ENCODE measurements around the gene INSC.

The INSC gene

DNA sequence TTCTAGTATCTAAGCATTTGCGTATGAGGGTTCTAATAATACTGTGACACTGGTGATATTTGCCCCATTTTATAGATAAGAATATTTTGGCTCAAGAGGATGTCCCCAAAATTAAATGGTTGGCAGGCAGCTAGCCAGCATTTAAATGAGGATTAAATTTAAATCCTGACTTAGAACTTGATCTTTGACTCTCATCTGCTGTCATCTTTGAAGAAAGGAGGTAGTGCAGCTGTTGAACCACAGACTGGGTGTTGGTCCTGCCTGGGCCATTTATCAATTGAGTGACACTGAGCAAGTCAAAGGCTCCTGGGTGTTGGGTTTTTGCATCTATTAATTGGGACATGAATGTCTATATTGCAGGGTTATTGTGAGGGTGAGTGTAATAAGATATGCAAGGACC, 112.3 kb downstream of the INSC start:
- DNase-seq, result no peak

DNA sequence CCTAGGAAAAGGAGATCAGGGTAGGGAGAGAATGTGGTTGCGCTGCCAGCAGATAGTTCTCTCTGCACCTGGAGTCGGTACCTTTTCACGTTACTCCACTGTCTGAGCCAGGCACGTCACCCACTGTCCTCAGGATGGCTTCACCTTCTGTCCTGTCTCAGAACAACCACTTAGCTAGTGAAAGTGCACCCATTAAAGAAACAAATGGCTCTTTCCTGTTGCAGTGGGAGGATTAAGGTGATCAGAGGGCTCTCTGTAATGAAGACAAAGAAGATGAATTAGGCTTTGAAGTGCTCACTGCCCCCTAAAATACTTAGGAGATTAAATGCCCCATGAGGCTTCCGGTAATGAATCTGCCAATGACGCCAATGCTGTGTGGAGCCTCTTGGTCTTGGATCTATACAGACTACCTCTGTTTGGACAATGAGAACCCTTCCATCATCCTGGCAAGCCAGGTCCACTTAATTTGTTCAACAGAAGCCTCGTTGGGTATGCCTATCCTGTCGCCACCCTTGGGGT, 113.7 kb downstream of the INSC start:
- no peak for DNase-seq

DNA sequence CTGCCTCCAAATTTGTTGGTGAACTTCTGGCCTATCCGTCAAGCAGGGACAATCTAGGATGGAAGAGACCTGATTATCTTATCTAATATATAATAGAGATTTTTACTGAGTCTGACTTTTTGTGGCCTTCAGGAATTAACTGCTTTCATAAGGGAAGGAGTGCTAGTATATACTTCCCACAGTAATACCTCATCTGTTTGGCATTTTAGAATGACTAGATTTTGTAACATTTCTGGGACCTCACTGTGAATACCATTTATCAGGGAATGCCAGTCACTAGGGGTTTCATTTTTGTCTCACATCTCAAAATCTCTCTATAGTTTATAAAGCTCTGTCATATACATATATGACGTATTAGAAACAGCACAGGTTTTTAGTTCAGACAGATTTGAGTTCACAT, 114.3 kb downstream of the INSC start:
- no peak for DNase-seq

DNA sequence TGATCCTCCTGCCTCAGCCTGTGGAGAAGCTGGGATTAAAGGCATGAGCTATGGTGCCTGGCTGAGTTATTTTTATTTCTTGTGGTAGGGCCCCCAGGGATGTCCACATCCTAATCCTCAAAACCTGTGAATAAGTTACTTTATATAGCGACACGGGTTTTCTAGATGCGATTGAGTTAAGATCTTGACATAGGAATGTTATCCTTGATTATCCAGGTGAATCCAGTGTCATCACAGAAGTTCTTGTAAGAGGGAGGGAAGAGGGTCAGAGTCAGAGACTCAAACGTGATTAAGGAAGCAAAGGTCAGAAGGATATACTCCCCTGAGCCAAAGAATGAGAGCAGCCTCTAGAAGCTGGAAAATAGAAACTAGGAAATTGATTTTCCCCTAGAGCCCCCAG, 117.8 kb downstream of the INSC start:
- no peak for DNase-seq

DNA sequence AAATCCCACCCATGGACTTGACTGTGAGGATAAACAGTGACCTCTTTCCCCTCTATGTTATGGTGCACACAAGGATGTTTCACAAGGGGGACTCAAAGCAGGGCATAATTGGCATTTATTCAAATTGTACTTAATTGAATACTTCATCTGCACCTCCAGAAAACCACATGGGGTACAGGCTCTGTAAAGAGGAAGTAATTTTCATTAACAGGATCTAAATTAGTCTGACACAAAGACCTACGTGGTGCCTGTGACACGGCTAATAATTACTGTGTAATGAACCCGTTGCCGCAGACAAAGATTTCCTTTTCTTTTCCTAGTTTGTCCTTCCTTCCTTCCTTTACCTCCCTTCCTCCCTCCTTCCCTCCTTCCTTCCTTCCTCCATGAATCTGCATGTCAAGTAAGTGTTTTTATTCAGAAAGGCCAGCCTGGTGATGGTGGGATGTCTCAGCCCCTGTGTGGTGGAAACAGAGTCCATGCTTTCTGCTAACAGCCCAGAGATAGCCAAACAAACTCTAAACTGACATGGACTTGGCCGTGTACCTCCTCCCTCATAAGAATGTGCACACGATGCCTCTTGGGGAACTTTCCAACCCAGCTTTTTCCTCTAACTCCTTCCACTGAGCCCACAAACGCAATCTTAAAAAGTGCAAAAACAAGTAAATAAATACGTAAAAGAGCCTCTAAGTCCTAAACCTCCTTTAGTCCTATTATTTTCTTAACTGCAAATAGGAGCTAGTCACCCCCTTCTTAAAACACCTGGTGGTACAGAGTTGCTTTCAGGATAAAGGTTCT, 118.8 kb downstream of the INSC start:
- DNase-seq, result no peak

DNA sequence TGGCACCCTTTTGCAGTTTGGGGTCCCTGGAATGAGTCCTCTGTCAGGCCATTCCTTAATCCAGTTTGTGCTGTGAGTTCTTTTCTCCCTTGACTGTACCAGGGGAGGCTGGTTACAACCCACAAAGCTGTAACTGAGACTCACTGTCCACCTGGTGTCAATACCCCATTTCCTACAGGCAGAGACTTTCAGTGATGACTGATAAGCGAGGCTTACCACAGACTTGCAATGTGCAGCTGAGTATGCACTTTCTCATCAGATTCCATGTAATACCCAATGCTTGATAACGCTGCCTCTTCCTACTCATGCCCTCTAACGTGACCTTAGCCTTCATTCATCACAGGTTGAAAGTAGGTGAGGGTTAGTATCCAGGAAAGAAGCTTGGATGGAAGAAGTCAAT, 120.1 kb downstream of the INSC start:
- no peak for DNase-seq

DNA sequence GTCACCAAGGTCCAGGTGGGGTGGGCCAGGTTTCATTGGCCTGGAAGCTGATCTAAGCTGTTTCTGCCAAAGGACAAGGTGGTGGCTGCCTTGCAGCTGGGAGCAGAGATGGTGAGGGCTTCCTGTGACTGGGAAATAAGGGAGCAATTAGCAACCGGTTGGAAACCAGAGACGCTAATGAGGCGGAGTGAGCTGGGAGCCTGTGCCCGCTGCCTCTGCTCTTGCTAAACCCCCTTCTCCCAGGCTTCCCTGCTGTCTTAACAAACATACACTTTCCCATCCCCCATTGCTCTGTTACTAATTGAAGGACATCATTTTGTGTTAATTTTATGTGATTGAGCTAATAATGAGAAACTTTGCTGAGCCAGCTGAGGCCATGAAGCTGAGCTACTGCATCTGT, 121.8 kb downstream of the INSC start:
- DNase-seq, result no peak

DNA sequence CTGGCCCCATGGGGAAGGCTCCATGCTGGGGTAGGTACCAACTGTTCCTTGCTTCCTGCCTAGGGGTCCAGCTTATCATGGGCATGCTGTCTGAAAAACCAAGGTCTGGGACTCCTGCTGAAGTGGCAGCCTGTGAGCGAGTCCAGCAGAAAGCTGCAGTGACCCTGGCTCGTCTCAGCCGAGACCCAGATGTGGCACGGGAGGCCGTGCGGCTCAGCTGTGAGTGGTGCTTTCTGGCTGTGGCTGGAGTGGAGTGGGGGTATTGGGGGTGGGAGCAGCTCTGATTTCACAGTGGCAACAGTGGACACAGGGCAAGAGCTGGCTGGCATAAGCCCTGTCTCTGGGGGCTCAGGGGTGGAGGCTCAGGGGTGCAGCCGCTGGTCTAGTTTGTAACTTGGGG, 124.1 kb downstream of the INSC start:
- no peak for DNase-seq

DNA sequence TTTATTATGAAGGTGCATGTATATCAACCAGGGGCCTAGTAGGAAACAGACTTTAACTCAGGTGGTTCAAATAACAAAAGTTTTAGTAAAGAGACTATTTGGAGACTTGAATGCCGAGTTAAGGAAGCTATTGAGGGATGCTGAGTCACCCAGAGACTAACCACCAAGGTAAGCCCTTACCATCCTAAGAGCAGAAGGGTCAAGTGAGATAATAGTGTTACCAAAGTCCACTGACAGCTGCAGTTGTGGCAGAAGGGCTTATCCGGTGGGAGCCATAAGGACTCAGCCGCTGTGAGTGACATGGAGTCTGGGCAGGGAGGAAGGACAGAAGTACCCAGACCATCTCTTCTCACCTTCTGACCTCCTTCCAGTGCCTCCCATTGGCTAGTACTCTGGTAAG, 134.0 kb downstream of the INSC start:
- DNase-seq, result no peak

DNA sequence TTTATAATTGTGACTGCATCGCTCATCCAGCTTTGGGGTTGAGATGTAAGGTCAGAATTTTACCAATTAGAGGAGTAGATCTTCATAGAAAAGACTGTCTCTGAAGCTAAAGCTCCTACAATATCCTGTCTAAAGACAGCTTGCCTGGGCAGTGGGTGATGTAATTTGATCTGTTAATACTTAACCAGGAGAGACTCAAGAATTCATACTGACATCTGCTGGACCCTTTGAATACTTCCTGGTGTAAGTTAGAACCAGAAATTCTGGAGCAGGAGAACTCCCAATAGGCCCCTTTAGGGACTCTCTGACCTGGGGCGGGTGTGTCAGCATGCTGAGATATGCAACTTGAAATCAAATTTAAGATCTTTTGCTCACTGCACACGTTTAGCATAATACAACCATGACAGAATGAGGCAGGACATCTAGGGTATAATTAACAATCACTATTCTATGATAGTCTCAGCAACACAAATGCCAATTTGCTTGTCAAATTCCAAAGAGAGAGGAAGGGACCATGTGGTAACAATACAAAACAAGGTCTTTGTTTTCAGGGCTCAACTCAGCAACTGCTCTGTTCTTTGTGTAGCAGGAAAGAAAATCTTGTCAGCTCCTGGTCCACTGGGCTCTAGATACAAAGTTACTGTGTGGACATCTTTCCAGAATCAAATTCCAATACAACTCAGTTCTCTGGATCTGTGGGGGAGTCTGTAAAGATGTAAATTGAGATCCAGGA, 143.9 kb downstream of the INSC start:
- no peak for DNase-seq

DNA sequence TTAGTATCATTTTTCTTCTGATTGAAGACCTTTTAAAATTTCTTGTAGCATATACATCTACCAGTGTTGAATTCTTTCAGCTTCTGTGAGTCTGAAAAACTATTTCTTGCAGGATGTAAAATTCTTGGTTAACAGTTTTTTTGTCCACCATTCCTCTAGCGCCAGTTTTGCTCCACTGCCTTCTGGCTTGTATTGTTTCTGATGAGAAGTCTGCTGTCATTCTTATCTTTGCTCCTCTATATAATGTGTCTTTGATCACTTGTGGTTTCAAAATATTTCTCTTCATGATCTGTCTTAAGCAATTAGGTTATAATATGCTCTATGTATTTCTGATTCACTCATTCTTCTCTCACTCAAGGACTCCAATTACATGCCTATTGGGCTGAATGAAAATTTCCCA, 152.3 kb downstream of the INSC start:
- DNase-seq, result no peak

DNA sequence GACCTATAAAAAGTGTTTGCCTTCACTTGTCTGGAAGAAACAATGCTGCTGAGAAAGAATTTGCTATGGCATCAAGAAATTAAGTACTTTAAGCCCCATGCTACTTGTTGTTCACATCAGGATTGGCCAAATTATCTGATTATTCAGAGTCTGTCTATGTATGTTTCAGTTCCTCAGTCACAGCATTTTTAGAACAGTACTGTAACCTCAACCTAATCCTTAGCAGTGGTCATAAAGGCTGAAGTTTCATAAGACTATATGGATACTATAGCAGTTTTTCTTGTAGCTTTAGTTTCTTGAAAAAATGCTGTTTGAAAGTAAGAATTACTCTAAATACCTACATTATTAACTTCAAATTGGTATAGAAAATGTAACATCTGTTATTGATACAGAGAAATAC, 153.9 kb downstream of the INSC start:
- no peak for DNase-seq

DNA sequence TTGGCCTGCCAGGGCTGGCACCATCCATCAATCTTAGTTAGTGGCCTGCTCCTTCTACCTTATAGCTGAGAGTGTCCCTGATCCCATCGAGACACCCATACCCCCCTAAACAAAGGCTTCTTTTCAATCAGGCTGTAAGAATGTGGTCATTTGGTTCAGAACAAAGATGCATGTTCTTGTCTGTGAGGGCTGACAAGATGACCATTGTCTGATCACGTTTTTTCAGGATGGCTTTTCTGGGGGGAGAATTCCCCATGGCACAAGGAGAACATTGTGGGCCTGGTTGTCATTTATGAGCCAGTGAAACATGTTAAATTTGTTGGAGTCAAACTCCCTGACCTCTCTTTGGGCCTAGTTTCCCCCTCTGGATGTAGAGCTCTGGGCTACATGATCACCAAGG, 160.4 kb downstream of the INSC start:
- no peak for DNase-seq

DNA sequence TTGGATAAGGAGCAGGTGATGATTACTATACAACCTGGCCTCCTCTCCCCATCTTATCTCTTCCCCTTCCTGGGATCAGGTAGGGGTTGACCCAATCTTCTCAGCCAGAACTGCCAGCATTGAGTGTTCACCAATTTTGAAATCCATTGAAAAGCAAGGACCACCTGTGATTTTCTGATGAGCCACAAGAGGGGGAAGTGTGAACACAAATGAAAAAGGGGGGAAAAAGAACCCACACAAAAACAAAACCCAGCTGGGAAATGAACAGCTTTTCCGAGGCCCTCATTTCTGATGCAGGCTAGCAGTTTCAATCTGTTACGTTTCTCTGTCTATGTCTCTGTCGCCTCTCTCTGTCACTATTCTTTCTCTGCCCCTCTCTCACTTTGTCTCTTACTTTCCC, 161.9 kb downstream of the INSC start:
- no peak for DNase-seq

DNA sequence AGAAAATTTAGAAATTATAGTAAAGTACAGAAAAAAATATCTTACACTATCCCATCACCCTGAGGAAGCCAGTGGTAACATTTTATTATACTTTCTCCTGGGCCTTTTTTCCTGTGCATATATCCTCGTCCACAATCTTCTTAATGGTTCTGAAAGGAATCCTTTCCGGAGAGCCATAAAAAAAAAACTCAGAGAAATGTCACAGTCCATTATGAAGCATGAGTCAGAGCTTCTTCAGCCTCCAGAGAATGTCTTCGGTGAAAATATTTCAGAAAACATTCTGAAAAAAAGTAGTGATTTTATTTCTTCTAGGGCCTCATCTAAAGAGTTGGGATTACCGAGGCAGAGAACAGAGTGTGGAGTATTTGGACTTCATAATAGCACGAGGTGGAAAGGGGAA, 163.4 kb downstream of the INSC start:
- no peak for DNase-seq

DNA sequence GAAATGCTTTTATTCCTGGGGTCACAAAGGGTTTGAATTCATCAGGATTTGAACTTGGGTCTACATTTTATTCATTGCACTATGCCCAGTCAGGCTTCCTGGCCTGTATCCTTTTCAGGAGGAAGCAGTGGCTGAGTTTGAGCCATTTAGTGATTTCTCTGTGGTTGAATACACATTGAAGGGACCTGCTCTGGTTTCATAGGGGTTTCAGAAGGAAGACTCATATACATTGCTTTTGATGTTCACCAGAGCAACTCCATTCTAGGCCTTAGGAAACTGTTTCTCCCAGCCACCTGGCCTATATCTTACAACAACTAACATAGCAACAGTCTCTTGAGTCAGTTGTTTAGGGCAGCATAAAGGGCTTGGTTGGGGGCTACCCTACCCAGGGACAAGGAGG, 165.7 kb downstream of the INSC start:
- no peak for DNase-seq

DNA sequence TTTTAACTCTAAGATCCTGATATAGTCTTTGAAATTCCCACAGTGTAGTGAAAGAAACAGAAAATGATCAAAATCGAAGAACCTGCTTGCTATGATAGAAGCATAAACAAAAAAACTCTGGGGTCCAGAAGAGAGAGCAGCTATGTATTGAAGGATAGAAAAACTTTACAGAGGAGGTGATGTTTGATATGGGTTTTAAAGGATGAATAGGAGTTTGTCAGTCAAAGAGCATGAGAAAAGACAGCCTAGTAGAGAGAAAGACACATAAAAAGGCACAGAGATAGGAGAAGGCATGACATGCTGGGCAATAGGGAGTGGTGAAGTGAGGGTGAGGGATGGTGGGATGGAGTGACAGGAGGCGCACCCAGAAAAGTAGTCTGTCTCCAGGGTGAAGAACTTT, 168.0 kb downstream of the INSC start:
- DNase-seq, result no peak

DNA sequence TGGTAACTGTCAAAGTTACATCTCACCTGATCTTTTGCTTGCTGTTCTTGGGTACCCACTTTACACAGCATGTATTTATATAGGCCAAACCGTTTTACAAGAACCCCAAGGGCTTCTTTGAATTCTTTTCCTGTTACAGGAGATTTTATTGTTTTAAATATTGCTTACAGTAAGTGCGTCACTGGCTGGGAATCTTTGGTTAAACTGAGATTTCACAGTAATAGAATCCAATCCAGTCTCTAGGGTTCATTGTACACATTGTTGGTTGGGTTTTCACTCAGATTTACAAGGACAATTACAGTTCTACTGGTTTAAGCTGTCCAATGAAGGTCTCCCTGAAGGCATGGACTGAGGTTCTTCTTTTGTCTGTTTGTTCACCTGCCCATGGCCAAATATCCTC, 171.7 kb downstream of the INSC start:
- no peak for DNase-seq

DNA sequence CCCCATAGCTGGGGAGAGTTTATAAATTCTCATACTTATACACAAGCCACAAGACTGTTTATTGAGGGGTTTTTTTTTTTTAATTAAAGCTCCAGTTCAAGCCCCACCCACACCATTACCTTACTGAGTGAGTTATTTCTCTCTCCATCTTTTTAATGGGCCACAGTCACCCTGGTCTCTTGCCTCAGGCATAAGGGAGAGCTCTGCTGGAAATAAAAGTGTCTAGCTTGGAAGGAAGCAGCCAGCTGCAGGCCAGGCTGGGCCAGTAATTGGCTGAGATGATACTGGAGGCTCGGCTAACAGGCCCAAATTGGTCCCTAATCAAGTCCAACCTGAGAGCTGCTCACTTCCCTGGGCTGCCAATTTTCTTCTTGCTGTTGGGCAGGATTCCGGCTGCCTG, 174.1 kb downstream of the INSC start:
- no peak for DNase-seq

DNA sequence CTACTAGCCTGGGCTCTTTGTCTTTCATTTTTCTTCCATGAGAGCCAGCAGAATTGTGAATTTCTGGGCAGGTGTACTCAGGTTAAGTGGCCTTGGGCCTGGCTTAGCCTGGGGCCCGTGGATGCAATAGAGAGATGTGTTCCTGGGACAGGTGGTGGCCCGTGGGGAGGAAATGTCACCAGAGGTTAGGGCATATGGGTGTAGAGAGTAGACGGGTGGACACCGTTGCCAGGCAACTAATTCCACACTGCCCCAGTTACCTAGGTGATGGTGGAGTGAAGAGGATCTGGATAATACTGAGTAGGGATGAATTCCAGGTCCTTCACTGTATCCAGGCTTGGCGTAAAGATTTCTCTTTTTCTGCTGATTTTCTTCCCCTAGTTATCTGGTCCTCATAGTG, 175.0 kb downstream of the INSC start:
- no peak for DNase-seq

DNA sequence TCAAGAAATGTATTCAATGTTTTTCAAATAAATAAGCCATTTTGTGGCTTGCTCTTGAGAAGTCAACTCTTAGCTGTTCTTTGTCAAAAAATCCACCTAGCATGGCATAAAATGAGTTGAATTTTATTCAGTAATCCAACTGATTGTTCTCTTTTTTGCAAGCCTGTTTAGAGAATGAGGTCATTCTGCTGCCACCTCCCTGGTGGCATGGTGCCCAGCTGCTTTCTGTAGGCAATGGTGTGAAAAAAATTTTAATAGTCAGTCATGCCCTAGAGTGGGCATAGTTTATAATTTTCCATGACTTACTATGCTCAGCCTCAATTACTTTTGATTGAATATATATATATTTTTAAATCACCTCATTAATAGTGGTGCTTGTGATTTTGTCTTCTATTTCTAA, 177.2 kb downstream of the INSC start:
- DNase-seq, result no peak

DNA sequence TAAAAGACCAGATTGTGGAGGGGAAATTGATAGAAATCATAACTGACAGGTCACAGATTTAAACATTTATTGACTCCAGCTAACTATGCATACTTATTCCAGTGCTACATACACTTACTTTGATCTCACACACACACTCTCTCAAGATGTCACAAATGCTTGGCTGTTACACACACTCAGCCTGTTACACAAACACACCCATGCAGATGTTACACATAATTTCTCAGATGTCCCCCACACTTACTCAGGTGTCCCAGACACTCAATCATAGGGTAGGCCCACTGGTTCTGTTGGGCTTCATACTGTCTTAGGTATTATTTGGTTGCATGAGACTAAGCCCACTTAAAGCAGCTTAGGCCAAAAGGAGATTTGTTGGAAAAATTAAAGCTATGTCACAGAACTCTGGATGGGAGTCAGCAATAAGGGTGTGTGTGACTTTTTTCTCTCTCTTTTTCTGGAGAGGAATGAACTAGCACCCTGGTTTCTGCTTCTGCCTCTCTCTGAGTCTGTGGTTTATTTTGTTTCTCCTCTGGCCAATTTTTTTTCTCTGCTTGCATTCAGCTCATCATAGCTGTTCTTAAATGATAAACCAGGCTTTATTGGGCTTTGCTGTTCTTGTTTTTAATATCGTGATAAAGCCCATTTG, 179.4 kb downstream of the INSC start:
- no peak for DNase-seq

DNA sequence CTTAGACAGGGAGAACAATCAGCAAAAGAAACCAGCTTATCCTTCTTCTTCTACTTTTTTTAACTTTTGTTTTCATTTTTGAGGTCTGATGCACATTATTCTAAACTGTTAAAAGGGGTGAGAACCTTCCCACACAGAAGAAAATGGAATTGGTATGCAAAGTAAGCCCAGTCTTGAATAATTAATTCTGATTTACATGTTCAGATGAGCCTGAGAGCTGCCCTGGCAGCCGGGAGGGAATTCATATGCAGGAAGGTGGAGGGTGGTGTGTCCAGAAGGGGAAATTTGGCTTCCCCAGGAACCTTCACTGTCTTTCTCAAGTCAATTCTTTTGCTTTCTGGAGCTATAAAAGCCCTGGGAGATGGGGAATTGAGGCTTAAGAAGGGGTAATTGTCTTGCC, 181.0 kb downstream of the INSC start:
- no peak for DNase-seq
